Gastrocnemius medialis (tissue), 4 donors: ENCODE data around the gene CPN2. TPM values are rescaled to one million over a fixed set of nuclear protein-coding genes. Genes with fewer than 3 reads are reported as not detected.

Source experiments
- ATAC-seq, 2 donors: fragments of 150-250 bp; one replicate each; pipeline ENCODE4 v1.9.1; 2016
- DNase-seq, 2 donors: peaks; one replicate each; pipeline ENCODE4 v3.0.0-alpha.2; 2019
- H3K27ac ChIP-seq, 4 donors: fragments of 200-600 bp; sonication (generic); 1 replicate in 1 of 4; 2 replicates in 3 of 4; pipeline ENCODE4 v1.5.1; 2016 to 2018; ENCODE audit warnings: mild to moderate bottlenecking in 2 of 4, moderate library complexity in 1 of 4
- H3K27me3 ChIP-seq, 3 donors: fragments of 200-600 bp; sonication (generic) in 2 of 3; 1 replicate in 1 of 3; 2 replicates in 2 of 3; pipeline versions ENCODE4 v1.5.1 to v1.6.0; 2016 to 2019; ENCODE audit warnings: mild to moderate bottlenecking in 1 of 3, moderate library complexity in 1 of 3
- H3K36me3 ChIP-seq, 2 donors: fragments of 200-600 bp; sonication (generic) in 1 of 2; one replicate each; pipeline ENCODE4 v1.5.1; 2017 to 2018
- H3K4me1 ChIP-seq, 2 donors: fragments of 200-600 bp; sonication (generic) in 1 of 2; one replicate each; pipeline ENCODE4 v1.5.1; 2016 to 2017; ENCODE audit warnings: mild to moderate bottlenecking in 2 of 2
- H3K4me3 ChIP-seq, 4 donors: fragments of 200-600 bp; sonication (generic) in 3 of 4; 1 replicate in 1 of 4; 2 replicates in 3 of 4; pipeline ENCODE4 v1.5.1; 2016 to 2019; ENCODE audit warnings: mild to moderate bottlenecking in 2 of 4
- H3K9me3 ChIP-seq, 3 donors: fragments of 200-600 bp; sonication (generic) in 2 of 3; 1 replicate in 1 of 3; 2 replicates in 2 of 3; pipeline ENCODE4 v1.5.1; 2016 to 2019
- POLR2A ChIP-seq, 2 donors: fragments of 450-650 bp; IDR thresholded peaks; one replicate each; pipeline ENCODE4 v1.6.1; 2017; ENCODE audit warnings: antibody characterized with exemption in 2 of 2, mild to moderate bottlenecking in 2 of 2, moderate library complexity in 2 of 2
- in situ Hi-C, 4 donors: fragments of 200-750 bp; cut with MboI; loops; one replicate each; pipeline versions ENCODE4 v1.15.0 to v1.8.0; 2017; ENCODE audit warnings: low sequenced_read_pairs in 4 of 4
- intact Hi-C: fragments of 100-400 bp; cut with DNase I; formaldehyde crosslinking; loops from one replicate; pipeline ENCODE4 v1.15.1; 2023; ENCODE audit warnings: low total_unique reads
- total RNA-seq, 4 donors: library from RNA; depleted of rRNA; stranded (reverse); fragments of >200 nt; gene quantifications; one replicate each; pipeline versions ENCODE4 v1.1.0 to v1.2.3, GENCODE V29; 2016
- TF ChIP-seq, protein P1 (sequence below), 5 experiments: fragments of 450-650 bp in 3 of 5; fragments of 200-600 bp in 2 of 5; sonication (generic) in 2 of 5; IDR thresholded peaks in 4 of 5; conservative IDR thresholded peaks in 1 of 5; 1 replicate in 4 of 5; 2 replicates in 1 of 5; pipeline ENCODE4 v1.5.1; 2016 to 2019; ENCODE audit warnings: antibody characterized with exemption in 5 of 5, mild to moderate bottlenecking in 3 of 5, moderate library complexity in 3 of 5

The CPN2 gene
- total RNA-seq, 4 donors from 2014 or later, result 0.46 to 1.1 TPM; not detected in 2

DNA sequence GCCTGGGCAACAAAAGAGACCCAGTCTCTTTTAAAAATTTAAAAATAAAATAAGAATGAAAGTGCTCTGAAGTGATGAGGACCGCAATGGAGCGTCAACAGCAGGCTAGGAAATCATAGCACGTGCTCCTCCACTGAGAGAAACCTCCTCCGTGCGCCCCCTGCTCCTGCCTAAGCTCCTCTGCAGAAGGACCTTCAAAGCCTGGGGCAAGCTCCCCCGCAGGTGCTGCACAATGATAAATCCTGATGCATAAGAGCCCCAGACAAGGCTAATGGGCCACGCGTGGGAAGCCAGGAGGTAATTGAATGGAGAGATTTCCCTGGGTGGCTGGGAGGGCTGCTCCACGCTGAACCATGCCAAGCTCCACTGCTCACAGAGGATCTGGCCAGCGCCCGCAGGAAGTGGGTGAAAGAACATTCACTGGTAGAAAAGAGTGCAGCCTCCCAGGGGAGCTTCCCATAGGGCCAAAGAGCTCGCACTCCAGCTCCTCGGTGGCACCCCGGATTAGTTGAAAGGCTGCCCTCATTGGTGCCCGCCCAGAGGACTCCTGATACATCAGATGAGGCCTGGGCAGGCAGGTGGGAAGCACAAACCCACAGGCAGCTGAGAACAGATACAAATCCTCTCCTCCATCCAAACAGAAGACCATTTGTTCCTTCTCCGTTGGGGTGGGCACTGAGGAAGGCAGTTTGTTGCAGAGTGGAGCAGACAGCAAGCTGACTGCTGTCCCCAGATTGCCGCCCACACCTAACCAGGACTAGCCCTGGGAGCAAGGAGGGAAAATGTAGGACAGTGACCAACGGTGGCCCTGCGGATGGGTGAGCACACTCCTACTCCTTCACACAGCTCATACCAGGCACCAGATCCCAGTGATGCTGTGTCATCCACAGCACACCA lies 52.5 kb downstream of the CPN2 start:
- TF ChIP-seq POLR2A (IDR thresholded peaks at IDR 0.05), result no peak
- TF ChIP-seq, protein P1, sequence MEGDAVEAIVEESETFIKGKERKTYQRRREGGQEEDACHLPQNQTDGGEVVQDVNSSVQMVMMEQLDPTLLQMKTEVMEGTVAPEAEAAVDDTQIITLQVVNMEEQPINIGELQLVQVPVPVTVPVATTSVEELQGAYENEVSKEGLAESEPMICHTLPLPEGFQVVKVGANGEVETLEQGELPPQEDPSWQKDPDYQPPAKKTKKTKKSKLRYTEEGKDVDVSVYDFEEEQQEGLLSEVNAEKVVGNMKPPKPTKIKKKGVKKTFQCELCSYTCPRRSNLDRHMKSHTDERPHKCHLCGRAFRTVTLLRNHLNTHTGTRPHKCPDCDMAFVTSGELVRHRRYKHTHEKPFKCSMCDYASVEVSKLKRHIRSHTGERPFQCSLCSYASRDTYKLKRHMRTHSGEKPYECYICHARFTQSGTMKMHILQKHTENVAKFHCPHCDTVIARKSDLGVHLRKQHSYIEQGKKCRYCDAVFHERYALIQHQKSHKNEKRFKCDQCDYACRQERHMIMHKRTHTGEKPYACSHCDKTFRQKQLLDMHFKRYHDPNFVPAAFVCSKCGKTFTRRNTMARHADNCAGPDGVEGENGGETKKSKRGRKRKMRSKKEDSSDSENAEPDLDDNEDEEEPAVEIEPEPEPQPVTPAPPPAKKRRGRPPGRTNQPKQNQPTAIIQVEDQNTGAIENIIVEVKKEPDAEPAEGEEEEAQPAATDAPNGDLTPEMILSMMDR (IDR thresholded peaks at IDR 0.05 in 4 of 5, conservative IDR thresholded peaks at IDR 0.05 in 1 of 5), result no peak
- H3K9me3 ChIP-seq, result no peaks in the 10 kb centered on the region
- intact Hi-C loops, result no loop called here
- no peaks in the 10 kb centered on the region for H3K27me3 ChIP-seq
- ATAC-seq, result no peak
- no peaks in the 10 kb centered on the region for H3K36me3 ChIP-seq
- no peak overlapping the region for H3K27ac ChIP-seq
- no peak overlapping the region for H3K4me3 ChIP-seq
- DNase-seq, result no peak
- H3K4me1 ChIP-seq, result peaks cover 6 to 11% of the 10 kb centered on the region in 2 donors
- in situ Hi-C loops, result no loop called here

DNA sequence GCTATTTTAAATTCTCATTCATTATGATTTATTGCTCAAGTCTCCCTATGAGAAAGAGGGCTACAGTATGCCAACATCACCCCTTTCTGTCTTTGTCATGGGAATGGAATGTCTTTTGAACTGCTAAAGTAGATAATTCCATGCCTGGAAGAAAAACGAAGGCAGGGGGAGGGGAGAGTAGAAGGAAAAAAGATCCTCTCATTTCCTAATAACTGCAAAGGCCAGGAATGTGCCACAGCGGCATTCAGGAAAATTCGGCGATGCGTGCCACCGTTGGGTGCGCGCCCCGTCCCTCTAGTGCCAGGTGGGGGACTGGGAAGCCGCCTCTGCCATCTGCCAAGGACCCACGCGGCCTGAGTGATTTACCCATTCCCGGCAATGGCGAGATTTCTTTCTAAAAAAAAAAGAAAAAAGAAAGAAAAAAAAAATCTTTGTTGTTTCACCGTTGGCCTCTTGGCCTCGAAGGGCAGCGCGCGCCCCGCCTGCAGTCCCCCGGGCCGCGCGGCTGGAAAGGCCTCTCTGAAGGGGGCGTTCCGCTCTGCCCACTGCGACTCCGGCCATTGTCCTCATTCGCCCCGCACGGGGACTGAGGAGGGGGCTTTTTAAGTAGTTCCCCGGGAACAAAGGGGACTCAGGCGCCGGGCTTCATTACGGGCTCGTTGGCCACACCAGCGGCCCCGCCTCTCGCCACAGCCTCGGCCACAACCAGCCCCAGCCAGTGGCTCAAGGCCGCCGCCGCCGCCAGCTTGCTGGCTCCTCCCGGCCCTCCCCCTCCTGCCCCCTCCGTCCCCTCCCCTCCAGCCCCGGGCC lies 54.5 kb downstream of the CPN2 start:
- intact Hi-C loops (no loop called here), in situ Hi-C loops (no loop called here)
- H3K27ac ChIP-seq, result no peak overlapping the region
- DNase-seq, result no peak
- H3K4me1 ChIP-seq, result peaks cover 6 to 11% of the 10 kb centered on the region in 2 donors
- TF ChIP-seq, protein P1 (IDR thresholded peaks at IDR 0.05 in 4 of 5, conservative IDR thresholded peaks at IDR 0.05 in 1 of 5), result no peak
- TF ChIP-seq POLR2A (IDR thresholded peaks at IDR 0.05), result no peak
- H3K27me3 ChIP-seq, result no peaks in the 10 kb centered on the region
- H3K9me3 ChIP-seq, result no peaks in the 10 kb centered on the region
- no peaks in the 10 kb centered on the region for H3K36me3 ChIP-seq
- ATAC-seq, result peak; percentile 36 to 38
- H3K4me3 ChIP-seq, result peak overlapping the region; percentile 27 to 55 (median 43)

DNA sequence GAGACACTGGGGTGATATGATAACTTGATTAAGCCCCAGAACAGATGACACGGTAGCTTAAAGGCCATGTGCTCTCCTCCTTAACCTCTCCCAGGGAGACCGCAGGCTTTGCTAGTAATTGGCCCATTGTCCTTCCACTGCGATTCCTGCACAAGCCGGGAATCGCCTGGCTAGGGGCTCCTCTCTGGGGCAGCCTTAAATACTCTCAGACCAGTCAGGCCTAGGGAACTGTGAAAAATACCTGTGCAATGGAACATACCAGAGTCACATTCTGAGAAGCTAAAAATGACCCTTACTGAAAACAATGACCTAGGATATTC lies 56.3 kb downstream of the CPN2 start:
- no peak for DNase-seq

DNA sequence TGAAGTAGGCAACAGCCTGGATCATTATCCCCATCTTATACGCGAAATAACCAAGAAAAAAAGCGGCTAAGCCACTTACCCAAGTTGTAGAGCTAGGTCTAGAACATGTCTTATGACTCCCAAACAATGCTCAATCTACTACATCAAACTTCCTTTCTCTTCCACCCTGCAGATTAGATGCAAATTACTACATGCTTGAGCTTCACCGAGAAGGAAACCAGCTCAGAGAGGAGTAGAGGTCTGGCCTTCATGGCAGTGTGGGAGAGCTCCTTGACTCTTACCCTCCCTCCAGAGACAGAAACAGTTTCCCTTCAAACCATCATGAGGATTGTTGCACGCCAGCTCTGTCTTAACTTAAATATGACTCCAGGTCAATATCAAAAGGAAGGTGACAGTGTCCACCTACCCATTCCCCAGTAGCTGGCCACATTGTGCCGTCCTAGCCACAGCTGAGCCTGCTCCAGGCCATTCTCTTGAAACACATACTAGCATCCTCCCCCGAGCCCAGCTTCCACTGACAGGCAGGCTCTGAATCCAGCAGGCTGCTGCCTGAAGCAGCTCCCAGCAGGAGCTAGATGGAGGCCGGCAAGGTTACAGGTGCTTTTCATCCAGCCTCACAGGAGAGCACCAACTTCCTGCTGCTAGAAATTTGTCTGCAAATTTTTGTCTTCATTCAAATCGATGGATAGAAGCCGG lies 56.8 kb downstream of the CPN2 start:
- no peaks in the 10 kb centered on the region for H3K36me3 ChIP-seq
- ATAC-seq (no peak), DNase-seq (no peak)
- in situ Hi-C loops (no loop called here), intact Hi-C loops (no loop called here)
- no peak for TF ChIP-seq POLR2A (IDR thresholded peaks at IDR 0.05)
- TF ChIP-seq, protein P1 (IDR thresholded peaks at IDR 0.05 in 4 of 5, conservative IDR thresholded peaks at IDR 0.05 in 1 of 5), result no peak
- H3K27me3 ChIP-seq, result no peaks in the 10 kb centered on the region
- H3K27ac ChIP-seq, result no peak overlapping the region
- H3K9me3 ChIP-seq, result peaks cover 0 to 9% (median 0%) of the 10 kb centered on the region in 3 donors
- no peak overlapping the region for H3K4me3 ChIP-seq
- H3K4me1 ChIP-seq, result peaks cover 5 to 6% of the 10 kb centered on the region in 2 donors

More for the DNA sequence above, 56.3 kb downstream of the CPN2 start:
- TF ChIP-seq POLR2A (IDR thresholded peaks at IDR 0.05), result no peak
- TF ChIP-seq, protein P1 (IDR thresholded peaks at IDR 0.05 in 4 of 5, conservative IDR thresholded peaks at IDR 0.05 in 1 of 5), result no peak
- in situ Hi-C loops (no loop called here), intact Hi-C loops (no loop called here)
- Histone ChIP-seq H3K9me3 (peaks cover 0 to 9% (median 0%) of the 10 kb centered on the region in 3 donors), H3K4me3 (no peak overlapping the region), H3K27ac (no peak overlapping the region), H3K4me1 (peaks cover 5 to 6% of the 10 kb centered on the region in 2 donors), H3K27me3 (no peaks in the 10 kb centered on the region), H3K36me3 (no peaks in the 10 kb centered on the region)
- ATAC-seq, result no peak
